Testis (tissue), 2 donors: ENCODE measurements around the gene GRID2.

Source experiments
- POLR2A ChIP-seq: fragments of 450-650 bp; IDR thresholded peaks from one replicate; pipeline ENCODE4 v1.6.1; 2017; ENCODE audit warnings: antibody characterized with exemption, mild to moderate bottlenecking, moderate library complexity
- TF ChIP-seq, protein P1 (sequence below), 3 experiments: fragments of 450-650 bp in 2 of 3; fragments of 200-600 bp in 1 of 3; sonication (generic) in 1 of 3; IDR thresholded peaks; one replicate each; pipeline ENCODE4 v1.5.1; 2016 to 2019; ENCODE audit warnings: antibody characterized with exemption in 3 of 3, mild to moderate bottlenecking in 2 of 3, moderate library complexity in 1 of 3

DNA sequence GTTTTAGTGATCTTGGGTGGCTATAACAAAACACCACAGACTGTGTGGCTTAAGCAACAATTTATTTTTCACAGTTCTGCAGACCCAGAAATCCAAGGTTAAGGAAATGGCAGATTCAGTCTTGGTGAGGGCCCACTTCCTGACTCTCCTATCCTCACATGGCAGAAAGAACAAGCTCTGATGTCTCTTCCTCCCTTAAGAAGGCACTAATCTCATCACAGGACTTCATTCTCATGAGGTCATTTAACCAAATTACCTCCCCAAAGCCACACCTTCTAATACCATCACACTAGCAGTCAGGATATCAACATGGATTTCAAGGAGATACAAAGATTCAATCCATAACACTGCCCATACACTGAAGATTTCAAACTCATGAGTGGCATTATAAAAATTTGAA lies 350.3 kb downstream of the GRID2 start:
- TF ChIP-seq, protein P1, sequence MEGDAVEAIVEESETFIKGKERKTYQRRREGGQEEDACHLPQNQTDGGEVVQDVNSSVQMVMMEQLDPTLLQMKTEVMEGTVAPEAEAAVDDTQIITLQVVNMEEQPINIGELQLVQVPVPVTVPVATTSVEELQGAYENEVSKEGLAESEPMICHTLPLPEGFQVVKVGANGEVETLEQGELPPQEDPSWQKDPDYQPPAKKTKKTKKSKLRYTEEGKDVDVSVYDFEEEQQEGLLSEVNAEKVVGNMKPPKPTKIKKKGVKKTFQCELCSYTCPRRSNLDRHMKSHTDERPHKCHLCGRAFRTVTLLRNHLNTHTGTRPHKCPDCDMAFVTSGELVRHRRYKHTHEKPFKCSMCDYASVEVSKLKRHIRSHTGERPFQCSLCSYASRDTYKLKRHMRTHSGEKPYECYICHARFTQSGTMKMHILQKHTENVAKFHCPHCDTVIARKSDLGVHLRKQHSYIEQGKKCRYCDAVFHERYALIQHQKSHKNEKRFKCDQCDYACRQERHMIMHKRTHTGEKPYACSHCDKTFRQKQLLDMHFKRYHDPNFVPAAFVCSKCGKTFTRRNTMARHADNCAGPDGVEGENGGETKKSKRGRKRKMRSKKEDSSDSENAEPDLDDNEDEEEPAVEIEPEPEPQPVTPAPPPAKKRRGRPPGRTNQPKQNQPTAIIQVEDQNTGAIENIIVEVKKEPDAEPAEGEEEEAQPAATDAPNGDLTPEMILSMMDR (IDR thresholded peaks at IDR 0.05), result no peak
- TF ChIP-seq POLR2A, result no peak
